ENCODE measurements around the gene SULT1A1.
"Not testable (repeated sequence)": the region's sequence is repeated elsewhere in the genome, so short reads cannot be mapped to it uniquely, and the experiment has no call there.

Gene SULT1A1

GRCh38 chr16:28609631-28610594 is at the start of gene SULT1A1:
Gene SULT1A1, minus strand, starts transcription at chr16:28610044. Its CDS starts 1,189 bp downstream, at chr16:28608855.
- TF ChIP-seq ZNF274 (IDR thresholded peaks at IDR 0.05; ENCODE audit: low read depth, low read length): no peak
- no peak within 1 kb of the TSS for H3K4me3 ChIP-seq (ENCODE audit: low read length)

GRCh38 chr16:28639959-28640358 is 30.1 kb upstream of the SULT1A1 start:
- H3K4me3 ChIP-seq (ENCODE audit: low read length): peak overlapping the region; percentile 26; the same call in 1 of the 2 replicates

- not testable (repeated sequence) for H3K4me3 ChIP-seq (ENCODE audit: low read length)
These were observed 28.5 kb upstream of the SULT1A1 start for GRCh38 chr16:28638359-28638758.

GRCh38 chr16:28637765-28638164 is 27.9 kb upstream of the SULT1A1 start, which contains the start of gene NPIPB8:
Gene NPIPB8, plus strand, starts transcription at chr16:28638065. Its CDS starts 296 bp downstream, at chr16:28638361.
- not testable (repeated sequence) for H3K4me3 ChIP-seq (ENCODE audit: low read length)

GRCh38 chr16:28636093-28636823 is 26.4 kb upstream of the SULT1A1 start:
- H3K4me3 ChIP-seq (ENCODE audit: low read length): not testable (repeated sequence)

GRCh38 chr16:28630905-28631304 is 21.1 kb upstream of the SULT1A1 start:
- H3K4me3 ChIP-seq (ENCODE audit: low read length): not testable (repeated sequence)

- TF ChIP-seq ZNF274 (IDR thresholded peaks at IDR 0.05; ENCODE audit: low read depth, low read length): no peak
- peak overlapping the region; percentile 14; the same call in 1 of the 2 replicates for H3K4me3 ChIP-seq (ENCODE audit: low read length)
These were observed 13.4 kb upstream of the SULT1A1 start for GRCh38 chr16:28623172-28623711.

GRCh38 chr16:28622532-28623171 is 12.8 kb upstream of the SULT1A1 start:
- H3K4me3 ChIP-seq (ENCODE audit: low read length): not testable (repeated sequence)

GRCh38 chr16:28621481-28622155 is 11.8 kb upstream of the SULT1A1 start:
- no peak for TF ChIP-seq ZNF274 (IDR thresholded peaks at IDR 0.05; ENCODE audit: low read depth, low read length)
- H3K4me3 ChIP-seq (ENCODE audit: low read length): no peak overlapping the region

GRCh38 chr16:28620316-28620715 is 10.5 kb upstream of the SULT1A1 start:
- H3K4me3 ChIP-seq (ENCODE audit: low read length): not testable (repeated sequence)

GRCh38 chr16:28617874-28618273 is 8.0 kb upstream of the SULT1A1 start:
- H3K4me3 ChIP-seq (ENCODE audit: low read length): no peak overlapping the region
- no peak for TF ChIP-seq ZNF274 (IDR thresholded peaks at IDR 0.05; ENCODE audit: low read depth, low read length)

GRCh38 chr16:28616636-28617035 is 6.8 kb upstream of the SULT1A1 start:
- no peak overlapping the region for H3K4me3 ChIP-seq (ENCODE audit: low read length)
- no peak for TF ChIP-seq ZNF274 (IDR thresholded peaks at IDR 0.05; ENCODE audit: low read depth, low read length)

- not testable (repeated sequence) for H3K4me3 ChIP-seq (ENCODE audit: low read length)
These were observed 6.4 kb upstream of the SULT1A1 start for GRCh38 chr16:28616224-28616577.

- not testable (repeated sequence) for H3K4me3 ChIP-seq (ENCODE audit: low read length)
These were observed 5.8 kb upstream of the SULT1A1 start for GRCh38 chr16:28615486-28616223.

- not testable (repeated sequence) for H3K4me3 ChIP-seq (ENCODE audit: low read length)
These were observed 4.7 kb upstream of the SULT1A1 start for GRCh38 chr16:28614561-28614960.

- H3K4me3 ChIP-seq (ENCODE audit: low read length): not testable (repeated sequence)
These were observed 4.1 kb upstream of the SULT1A1 start for GRCh38 chr16:28613912-28614311.

GRCh38 chr16:28612359-28613280 is 2.8 kb upstream of the SULT1A1 start:
- not testable (repeated sequence) for H3K4me3 ChIP-seq (ENCODE audit: low read length)

Data from GM08714 (cell line).